Ammon's horn (tissue), 1 donor: Measurements from ENCODE around the gene FCHO2.
A peak's percentile ranks its signal among the peaks of the same experiment; 100 is the strongest.

Experiments used
- DNase-seq: peaks from one replicate; pipeline ENCODE4 v3.0.0-alpha.2; 2016; ENCODE audit warnings: low spot score

Gene FCHO2

GRCh38 chr5:73110190-73110589 lies 154.3 kb downstream of the FCHO2 start:
- DNase-seq: no peak

- no peak for DNase-seq
Measured at GRCh38 chr5:73111536-73111935, 155.7 kb downstream of the FCHO2 start.

- DNase-seq: no peak
Measured at GRCh38 chr5:73112359-73112758, 156.5 kb downstream of the FCHO2 start.

- no peak for DNase-seq
Measured at GRCh38 chr5:73114044-73114688, 158.3 kb downstream of the FCHO2 start.

- no peak for DNase-seq
Measured at GRCh38 chr5:73115399-73116051, 159.7 kb downstream of the FCHO2 start.

- no peak for DNase-seq
Measured at GRCh38 chr5:73116506-73116905, 160.7 kb downstream of the FCHO2 start.

- no peak for DNase-seq
Measured at GRCh38 chr5:73117088-73117740, 161.4 kb downstream of the FCHO2 start.

GRCh38 chr5:73118391-73118973 lies 162.6 kb downstream of the FCHO2 start:
- DNase-seq: peak; percentile 72

- no peak for DNase-seq
Measured at GRCh38 chr5:73119451-73120157, 163.8 kb downstream of the FCHO2 start.

- no peak for DNase-seq
Measured at GRCh38 chr5:73120222-73121118, 164.6 kb downstream of the FCHO2 start, which contains the start of gene TMEM171. Gene TMEM171 (plus strand): TSS chr5:73120575. CDS start chr5:73123374, 2,799 bp downstream.

- no peak for DNase-seq
Measured at GRCh38 chr5:73121119-73121463, 165.2 kb downstream of the FCHO2 start.

- DNase-seq: no peak
Measured at GRCh38 chr5:73122875-73123810, 167.3 kb downstream of the FCHO2 start.

- no peak for DNase-seq
Measured at GRCh38 chr5:73125289-73125688, 169.4 kb downstream of the FCHO2 start.

- DNase-seq: peak; percentile 83
Measured at GRCh38 chr5:73126381-73126780, 170.5 kb downstream of the FCHO2 start.

GRCh38 chr5:73126957-73127356 lies 171.1 kb downstream of the FCHO2 start:
- no peak for DNase-seq

- no peak for DNase-seq
Measured at GRCh38 chr5:73129143-73129542, 173.3 kb downstream of the FCHO2 start.

GRCh38 chr5:73130811-73131210 lies 175.0 kb downstream of the FCHO2 start:
- no peak for DNase-seq

GRCh38 chr5:73131711-73132425 lies 176.0 kb downstream of the FCHO2 start:
- DNase-seq: no peak

- DNase-seq: no peak
Measured at GRCh38 chr5:73132759-73133158, 176.9 kb downstream of the FCHO2 start.
